ENCODE measurements around the gene ASCC1.

DNA sequence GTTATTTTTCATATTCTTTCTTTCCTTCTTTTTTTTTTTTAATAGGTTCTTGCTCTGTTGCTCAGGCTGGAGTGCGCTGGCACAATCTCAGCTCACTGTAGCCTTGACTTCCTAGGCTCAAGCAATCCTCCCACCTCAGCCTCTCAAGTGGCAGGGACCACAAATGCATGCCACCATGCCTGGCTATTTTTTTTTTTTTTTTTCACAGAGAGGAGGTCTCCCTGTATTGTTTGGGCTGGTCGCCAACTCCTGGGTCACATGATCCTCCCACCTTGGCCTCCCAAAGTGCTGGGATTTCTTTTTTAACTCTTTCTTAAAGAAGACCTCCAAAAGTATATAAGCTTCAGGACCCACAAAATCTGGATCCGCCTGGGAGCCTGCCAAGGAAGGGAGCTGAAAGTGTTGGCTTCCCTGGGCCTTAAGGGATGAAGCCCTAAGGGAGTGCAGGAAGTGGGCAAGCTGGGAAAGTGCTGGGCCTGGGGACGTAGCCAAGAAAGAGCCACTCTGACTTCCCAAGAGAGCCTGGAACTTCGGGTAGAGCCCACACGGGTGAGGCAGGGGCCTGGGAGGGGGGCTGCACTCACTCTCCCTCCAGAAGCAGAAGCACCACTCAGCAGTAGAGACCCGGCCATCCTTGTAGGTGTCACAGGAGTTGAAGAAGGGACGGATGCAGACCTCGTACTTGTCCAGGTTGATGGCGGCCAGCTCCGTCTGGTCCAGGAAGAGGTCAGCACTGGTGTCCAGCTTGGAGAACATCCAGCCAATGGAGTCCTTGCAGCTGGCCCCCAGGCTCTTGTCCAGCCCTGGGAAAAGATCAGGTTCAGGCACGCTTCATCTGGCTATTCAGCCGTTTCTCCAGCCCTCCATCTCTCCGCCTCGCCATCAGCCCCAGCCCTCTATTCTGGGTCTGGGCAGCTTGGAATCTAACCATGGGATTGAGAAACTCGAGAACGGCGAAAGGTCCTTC, 149.5 kb downstream of the ASCC1 start:
- TF ChIP-seq EZH2 (IDR thresholded peaks at IDR 0.05): no peak
- TF ChIP-seq, protein P1, sequence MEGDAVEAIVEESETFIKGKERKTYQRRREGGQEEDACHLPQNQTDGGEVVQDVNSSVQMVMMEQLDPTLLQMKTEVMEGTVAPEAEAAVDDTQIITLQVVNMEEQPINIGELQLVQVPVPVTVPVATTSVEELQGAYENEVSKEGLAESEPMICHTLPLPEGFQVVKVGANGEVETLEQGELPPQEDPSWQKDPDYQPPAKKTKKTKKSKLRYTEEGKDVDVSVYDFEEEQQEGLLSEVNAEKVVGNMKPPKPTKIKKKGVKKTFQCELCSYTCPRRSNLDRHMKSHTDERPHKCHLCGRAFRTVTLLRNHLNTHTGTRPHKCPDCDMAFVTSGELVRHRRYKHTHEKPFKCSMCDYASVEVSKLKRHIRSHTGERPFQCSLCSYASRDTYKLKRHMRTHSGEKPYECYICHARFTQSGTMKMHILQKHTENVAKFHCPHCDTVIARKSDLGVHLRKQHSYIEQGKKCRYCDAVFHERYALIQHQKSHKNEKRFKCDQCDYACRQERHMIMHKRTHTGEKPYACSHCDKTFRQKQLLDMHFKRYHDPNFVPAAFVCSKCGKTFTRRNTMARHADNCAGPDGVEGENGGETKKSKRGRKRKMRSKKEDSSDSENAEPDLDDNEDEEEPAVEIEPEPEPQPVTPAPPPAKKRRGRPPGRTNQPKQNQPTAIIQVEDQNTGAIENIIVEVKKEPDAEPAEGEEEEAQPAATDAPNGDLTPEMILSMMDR (IDR thresholded peaks at IDR 0.05): no peak
- no peak for TF ChIP-seq EZH2phosphoT487 (IDR thresholded peaks at IDR 0.05)

Measured in neural progenitor cell (in vitro differentiated cells).